ENCODE results near the gene VSNL1.

GRCh38 chr2:17637131-17637906, 96.8 kb downstream of the VSNL1 start:
- TF ChIP-seq, protein P1, sequence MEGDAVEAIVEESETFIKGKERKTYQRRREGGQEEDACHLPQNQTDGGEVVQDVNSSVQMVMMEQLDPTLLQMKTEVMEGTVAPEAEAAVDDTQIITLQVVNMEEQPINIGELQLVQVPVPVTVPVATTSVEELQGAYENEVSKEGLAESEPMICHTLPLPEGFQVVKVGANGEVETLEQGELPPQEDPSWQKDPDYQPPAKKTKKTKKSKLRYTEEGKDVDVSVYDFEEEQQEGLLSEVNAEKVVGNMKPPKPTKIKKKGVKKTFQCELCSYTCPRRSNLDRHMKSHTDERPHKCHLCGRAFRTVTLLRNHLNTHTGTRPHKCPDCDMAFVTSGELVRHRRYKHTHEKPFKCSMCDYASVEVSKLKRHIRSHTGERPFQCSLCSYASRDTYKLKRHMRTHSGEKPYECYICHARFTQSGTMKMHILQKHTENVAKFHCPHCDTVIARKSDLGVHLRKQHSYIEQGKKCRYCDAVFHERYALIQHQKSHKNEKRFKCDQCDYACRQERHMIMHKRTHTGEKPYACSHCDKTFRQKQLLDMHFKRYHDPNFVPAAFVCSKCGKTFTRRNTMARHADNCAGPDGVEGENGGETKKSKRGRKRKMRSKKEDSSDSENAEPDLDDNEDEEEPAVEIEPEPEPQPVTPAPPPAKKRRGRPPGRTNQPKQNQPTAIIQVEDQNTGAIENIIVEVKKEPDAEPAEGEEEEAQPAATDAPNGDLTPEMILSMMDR (IDR thresholded peaks at IDR 0.05), result no peak
- TF ChIP-seq EZH2phosphoT487 (IDR thresholded peaks at IDR 0.05) (no peak), EZH2 (IDR thresholded peaks at IDR 0.05) (no peak)
